ENCODE measurements around the gene MIA2.

MIA2 gene

DNA sequence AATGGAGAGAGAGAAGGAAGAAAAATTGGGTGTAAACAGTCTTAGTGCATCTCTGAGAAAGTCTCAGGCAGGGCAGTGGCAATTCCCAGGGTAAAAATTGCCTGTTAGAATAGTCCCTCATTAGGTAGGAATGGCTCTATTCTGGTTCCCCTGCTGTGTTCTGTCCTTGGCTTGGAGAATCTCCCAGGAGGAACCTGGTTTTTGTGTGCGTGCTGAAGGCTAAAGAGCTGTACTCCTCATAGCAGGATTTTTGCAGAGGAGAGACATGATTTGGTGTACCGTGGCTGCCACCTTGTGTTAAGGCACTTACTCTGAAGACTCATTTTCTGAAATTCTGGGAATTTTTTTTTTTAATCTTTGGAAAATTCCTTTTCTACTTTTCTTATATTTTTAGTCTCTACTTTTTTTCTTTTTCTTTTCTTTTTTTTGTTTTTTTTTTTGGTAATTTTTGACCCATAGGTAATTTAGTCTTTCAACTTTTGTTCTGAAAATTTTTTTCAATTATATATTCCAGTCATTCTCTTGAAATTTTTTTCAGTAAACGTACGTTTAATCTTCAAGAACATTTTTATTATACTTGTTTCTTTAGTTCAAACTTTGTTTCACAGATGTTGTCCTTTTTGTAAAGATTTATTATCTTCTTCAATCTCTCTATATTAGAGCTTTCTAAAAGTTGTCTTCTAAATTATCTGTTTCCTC is 134.7 kb downstream of the MIA2 start:
- no peak overlapping the region for H3K4me3 ChIP-seq (ENCODE audit: low read depth, low read length)
- DNase-seq (ENCODE audit: low read depth), result peak; percentile 39

DNA sequence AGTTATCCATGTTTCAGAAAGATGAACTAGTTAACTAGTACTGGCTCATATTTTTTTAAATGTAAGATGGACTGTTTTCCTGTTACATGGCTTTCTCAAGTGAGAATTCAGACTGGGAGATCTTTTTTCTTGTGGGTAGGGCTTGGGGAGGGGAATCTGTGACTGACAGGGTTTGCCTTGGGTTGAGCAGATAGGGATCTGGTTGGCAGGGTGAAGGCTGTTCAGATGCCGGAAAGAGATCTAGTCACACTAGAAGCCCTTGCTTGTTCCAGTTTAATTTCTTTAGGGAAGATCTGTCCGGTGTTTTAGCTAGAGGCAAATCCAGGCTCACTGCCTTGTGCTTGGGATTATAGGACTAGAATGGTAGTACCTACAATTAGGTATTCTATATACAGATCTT is 135.3 kb downstream of the MIA2 start:
- no peak overlapping the region for H3K4me3 ChIP-seq (ENCODE audit: low read depth, low read length)
- DNase-seq (ENCODE audit: low read depth), result no peak

DNA sequence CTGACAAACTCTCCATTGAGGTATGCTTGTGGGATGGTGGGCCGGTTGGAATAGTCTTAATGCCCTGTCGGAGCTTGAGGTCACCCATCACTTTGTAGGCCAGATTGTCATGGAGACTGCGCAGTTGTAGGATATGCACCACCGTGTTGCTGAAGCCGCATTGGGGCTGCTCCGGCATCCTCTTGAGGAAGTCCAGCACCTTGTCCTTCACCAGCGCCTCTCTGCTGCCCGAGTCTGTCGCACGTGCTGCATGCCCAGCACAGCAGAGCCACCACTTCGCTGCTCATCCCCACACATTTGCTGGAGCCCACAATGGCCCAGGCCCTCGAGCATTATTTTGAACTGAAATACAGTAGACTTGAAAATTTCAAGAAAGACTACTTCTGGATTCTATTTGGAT is 136.7 kb downstream of the MIA2 start:
- H3K4me3 ChIP-seq (ENCODE audit: low read depth, low read length), result no peak overlapping the region
- no peak for DNase-seq (ENCODE audit: low read depth)

DNA sequence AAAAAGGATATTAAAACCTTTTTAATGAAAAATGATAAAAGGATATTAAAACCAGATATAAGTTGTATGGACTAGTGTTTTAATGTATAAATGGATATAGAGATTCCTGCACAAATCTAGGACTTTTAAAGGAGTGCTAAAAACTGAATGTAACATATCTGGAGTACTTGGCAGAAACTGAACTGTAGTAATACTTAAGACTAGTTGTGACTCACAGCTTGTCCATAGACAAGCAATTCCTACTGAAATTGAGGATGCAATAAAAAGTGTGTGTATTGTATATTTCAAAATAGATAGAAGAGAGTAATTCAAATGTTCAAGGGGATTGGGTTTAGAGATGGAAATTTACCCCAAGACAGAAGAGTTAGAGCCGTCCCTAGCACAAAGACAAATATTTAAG is 138.9 kb downstream of the MIA2 start:
- no peak overlapping the region for H3K4me3 ChIP-seq (ENCODE audit: low read depth, low read length)
- DNase-seq (ENCODE audit: low read depth), result no peak

DNA sequence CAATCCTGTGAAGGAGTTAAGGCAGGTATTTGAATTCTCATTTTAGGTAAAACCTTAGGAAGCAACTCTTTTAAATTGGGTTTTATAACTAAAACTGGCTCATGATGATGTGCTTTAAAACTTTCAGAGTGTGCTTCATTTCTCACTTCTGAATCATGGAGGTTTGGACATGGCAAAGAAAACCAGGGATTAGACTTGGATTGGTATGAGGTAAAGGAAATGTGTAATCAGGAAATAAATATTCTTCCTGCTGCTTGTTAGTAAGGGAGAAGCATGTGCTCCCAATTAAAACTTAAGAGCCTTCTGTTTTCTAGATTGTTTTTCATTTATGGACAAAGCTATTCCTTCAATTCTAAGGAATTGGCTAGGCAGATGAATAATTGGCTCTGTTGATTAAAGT is 141.1 kb downstream of the MIA2 start:
- H3K4me3 ChIP-seq (ENCODE audit: low read depth, low read length), result no peak overlapping the region
- no peak for DNase-seq (ENCODE audit: low read depth)

DNA sequence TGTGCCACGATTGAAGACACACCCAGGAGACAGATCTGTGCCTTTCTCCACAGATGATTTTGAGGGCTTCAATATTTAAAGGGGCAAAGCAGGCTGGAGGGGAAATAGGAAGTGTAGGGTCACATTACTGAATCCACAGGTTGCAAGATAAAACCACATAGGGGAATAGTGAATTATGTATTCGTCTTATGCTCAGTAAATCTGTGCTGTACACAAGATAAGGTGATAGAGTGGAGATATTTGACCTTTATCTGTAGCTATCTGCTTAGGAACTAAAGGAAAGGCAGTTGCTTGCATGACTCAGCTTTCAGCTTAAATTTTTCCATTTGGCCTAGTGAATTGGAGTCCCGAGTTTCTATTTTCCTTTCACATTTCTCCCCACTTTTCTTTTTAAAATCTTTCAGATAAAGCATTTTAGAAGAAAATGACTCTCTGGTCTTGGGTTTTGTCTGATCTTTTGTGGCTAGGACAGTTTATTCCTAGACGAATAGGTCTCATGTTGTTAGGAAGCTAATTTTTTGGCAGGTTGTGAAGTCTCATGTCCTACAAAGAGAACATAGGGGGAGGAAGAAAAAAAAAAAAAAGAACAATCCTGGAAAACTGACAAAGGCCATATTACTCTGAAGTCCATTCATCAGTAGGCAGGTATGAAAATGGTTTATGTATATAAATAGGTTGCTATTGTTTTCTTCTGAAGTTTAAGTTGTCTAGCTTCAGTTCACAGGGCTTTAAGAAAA is 143.1 kb downstream of the MIA2 start:
- no peak for DNase-seq (ENCODE audit: low read depth)

DNA sequence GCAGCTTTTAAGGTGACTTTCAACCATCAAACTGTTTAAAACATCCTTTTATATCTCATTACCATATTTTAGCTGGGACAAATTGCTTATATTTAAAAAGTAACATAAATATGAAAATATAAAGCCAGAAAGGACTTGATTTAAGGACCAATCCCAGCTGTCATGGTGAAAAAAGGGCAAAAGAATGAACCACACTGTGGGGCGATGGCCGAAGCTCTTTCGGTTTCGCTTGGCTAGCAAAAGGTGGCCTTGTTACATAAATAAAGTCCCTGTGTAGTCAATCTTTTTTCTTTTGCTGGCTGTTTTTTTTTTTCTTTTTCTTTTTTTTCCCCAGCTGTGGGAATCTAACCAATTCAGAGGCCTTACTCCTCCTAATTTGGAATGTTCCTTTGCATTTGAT is 147.7 kb downstream of the MIA2 start:
- no peak overlapping the region for H3K4me3 ChIP-seq (ENCODE audit: low read depth, low read length)
- no peak for DNase-seq (ENCODE audit: low read depth)

More for the DNA sequence above, 143.1 kb downstream of the MIA2 start:
- no peak overlapping the region for H3K4me3 ChIP-seq (ENCODE audit: low read depth, low read length)

DNA sequence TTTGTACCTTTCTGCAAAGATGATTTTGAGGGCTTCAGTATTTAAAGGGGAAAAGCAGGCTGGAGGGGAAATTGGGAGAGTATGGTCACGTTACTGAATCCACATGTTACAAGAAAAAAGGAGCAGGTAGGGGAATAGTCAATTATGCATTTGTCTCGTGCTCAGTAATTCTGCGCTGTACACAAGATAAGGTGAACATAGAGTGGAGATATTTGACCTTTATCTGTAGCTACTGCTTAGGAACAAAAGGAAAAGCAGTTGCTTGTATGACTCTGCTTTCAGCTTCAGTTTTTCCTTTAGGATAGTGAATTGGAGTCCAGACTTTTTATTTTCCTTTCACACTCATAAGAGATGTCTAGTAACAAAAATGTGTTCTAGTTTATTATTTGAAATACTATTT is 148.7 kb downstream of the MIA2 start:
- H3K4me3 ChIP-seq (ENCODE audit: low read depth, low read length), result no peak overlapping the region
- DNase-seq (ENCODE audit: low read depth), result no peak

DNA sequence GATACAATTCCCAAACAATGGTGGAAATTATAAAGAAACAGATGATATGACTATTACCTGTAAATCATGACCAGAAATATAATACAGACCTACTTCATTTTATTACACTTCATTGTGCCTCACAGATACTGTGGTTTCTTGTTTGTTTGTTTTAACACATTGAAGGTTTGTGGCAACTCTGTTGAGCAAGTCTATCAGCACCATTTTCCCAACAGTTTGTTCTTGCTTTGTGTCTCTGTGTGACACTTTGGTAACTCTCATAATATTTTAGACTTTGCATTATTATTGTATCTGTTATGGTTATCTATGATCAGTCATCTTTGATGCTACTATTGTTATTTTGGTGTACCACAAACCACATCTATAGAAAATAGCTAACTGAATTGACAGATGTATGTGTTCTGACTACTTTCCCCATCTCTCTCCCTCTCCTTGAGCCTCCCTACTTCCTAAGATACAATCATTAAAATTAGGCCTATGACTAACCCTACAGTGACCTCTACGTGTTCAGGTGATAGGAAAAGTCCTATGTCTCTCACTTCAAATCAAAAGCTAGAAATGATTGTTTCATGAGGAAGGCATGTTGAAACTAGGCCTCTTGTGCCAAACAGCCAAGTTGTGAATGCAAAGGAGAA is 149.4 kb downstream of the MIA2 start:
- no peak overlapping the region for H3K4me3 ChIP-seq (ENCODE audit: low read depth, low read length)
- DNase-seq (ENCODE audit: low read depth), result no peak

DNA sequence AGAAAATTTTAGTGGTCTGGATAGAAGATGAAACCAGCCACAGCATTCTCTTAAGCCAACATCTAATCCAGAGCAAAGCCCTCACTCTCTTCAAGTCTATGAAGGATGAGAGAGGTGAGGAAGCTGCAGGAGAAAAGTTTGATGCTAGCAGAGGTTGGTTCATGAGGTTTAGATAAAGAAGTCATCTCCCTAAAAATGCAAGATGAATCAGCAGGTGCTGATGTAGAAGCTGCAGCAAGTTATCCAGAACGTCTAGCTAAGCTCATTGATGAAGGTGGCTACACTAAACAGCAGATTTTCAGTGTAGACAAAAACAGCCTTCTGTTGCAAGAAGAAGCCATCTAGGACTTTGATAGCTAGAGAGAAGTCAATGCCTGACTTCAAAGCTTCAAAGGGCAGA is 150.0 kb downstream of the MIA2 start:
- no peak for DNase-seq (ENCODE audit: low read depth)
- no peak overlapping the region for H3K4me3 ChIP-seq (ENCODE audit: low read depth, low read length)

DNA sequence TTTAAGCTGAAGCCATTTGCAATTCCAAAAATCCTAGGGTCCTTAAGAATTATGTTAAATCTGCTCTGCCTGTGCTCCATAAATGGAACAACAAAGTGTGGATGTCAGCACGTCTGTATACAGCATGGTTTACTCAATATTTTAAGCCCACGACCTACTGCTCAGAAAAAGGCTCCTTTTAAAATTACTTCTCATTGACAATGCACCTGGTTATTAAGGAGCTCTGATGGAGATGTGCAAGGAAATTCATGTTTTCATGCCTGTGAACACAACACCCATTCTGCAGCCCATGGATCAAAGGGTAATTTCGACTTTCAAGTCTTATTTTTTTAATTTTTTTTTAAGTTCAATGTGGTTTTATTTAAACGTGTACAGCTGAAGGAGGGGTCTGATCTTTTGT is 150.5 kb downstream of the MIA2 start:
- H3K4me3 ChIP-seq (ENCODE audit: low read depth, low read length), result no peak overlapping the region
- no peak for DNase-seq (ENCODE audit: low read depth)

DNA sequence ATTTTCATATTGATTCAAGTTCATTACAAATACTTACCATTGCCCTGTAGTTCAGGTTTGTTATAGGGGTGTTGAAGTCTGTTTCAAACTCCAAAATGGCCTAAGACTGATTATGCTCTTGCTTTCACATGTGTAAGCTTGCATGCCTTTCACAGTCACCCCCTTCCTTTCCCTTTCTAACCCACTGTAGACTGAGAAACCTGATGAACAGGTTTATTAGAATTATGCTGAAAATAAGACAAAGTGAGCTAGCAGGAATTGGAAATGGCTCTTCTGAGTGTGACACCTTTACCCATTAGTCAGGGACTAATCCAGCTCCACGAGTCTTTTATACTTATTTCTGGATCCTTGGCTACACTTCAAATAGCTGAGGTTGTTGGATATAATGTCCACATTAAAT is 159.6 kb downstream of the MIA2 start:
- H3K4me3 ChIP-seq (ENCODE audit: low read depth, low read length), result no peak overlapping the region
- DNase-seq (ENCODE audit: low read depth), result no peak

DNA sequence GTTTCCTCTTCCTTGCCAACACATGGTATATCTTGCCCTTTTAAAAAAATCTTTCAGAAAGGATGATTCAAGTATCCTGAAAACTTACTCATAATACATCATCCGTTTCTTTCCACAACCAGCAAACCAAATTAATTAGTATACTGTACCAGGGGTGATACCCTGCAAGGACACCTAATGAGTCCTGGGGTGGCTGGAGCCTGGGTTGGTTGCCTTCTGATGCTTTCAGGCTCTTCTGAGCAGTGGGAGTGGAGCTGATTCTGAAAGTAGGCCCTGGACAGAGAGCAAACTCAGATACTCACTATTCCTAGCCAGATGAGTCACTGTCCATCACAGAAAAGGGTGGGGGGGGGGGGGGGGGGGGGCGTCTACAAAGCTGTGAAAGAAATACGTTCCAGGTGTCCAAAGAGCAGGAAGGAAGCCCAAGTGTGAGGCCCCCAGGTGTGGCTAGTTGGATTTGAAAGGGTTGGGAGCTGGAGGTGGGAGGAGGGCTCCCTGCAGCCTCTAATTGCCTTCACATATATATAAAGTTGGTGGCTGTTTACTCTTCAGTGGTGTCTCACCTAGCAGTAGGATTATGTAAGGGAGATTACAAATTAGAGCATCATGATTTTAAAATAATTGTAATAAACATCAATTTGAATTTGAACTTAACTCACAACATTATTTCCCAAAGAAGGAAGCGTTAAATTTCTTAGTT is 162.0 kb downstream of the MIA2 start:
- no peak for DNase-seq (ENCODE audit: low read depth)

DNA sequence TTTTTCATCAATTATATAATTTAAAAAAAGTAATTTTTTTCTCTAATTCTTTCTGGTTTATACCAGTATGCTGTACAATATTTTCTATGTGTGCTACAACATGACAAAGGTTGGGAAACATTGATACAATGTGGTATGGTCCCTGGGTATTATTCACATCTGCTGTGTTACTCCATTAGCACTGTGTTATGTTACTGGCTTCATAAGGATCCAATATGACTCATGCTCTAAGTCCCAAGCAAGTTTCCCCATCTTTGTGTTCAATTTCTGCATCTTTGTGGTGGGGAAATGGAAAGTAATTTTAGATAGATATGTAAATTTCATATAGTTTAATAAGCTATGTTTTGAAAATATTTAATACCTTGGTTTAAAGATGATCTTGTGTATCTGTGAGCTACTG is 162.7 kb downstream of the MIA2 start:
- H3K4me3 ChIP-seq (ENCODE audit: low read depth, low read length), result no peak overlapping the region
- DNase-seq (ENCODE audit: low read depth), result no peak

More for the DNA sequence above, 162.0 kb downstream of the MIA2 start:
- no peak overlapping the region for H3K4me3 ChIP-seq (ENCODE audit: low read depth, low read length)

DNA sequence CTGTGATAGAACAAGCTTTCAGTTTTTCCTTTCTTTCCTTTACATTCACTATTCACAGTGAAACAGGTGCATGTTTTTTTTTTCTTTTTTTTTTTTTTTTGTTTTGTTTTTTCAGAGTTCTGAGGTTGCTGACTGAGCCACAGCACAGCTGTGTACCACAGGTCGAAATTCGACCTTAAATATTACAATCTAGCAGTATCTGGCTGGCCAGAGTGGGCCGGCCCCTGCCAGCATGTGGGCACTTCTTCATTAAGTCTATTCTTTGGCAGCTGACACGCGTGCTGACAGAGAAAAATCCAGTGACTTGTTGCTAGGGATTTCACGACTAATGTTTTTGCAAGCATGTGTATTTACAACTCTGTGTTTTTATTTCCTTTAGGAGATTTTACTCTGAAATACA is 164.7 kb downstream of the MIA2 start:
- no peak overlapping the region for H3K4me3 ChIP-seq (ENCODE audit: low read depth, low read length)
- DNase-seq (ENCODE audit: low read depth), result no peak

DNA sequence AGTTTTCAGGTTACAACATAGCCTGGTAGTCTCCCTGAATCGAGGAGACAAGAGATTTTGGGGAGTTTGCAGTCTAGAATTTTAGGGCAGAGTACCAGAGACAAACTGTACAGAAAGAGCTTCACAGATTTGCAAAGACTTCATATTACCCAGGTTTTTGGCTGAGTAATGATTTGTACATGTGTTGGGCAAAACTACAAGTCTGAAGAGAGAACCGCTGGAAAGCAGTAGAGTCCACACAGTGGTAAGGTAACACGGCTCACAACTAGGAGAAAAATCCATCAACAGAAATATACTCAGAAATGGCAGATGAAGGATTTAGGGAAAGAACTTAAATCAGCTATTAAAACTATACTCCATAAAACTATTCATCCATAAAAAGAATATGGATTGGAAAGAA is 172.8 kb downstream of the MIA2 start:
- H3K4me3 ChIP-seq (ENCODE audit: low read depth, low read length), result no peak overlapping the region
- DNase-seq (ENCODE audit: low read depth), result no peak

DNA sequence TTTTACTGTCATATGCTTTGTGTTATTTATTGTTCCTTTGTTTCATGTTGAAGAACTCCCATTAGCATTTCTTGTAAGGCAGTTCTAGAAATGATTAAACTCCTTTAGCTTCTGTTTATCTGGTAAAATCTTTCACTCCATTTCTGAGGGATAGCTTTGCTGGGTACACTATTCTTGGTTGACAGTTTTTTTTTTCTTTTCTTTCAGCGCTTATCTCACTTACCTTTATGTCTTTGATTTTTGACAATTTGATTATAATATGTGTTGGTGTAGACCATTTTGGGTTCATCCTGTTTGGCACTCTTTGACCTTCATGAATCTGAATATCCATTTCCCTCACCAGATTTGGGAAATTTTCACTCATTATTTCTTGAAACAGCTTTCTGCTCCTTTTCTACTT is 182.4 kb downstream of the MIA2 start:
- no peak overlapping the region for H3K4me3 ChIP-seq (ENCODE audit: low read depth, low read length)
- no peak for DNase-seq (ENCODE audit: low read depth)

DNA sequence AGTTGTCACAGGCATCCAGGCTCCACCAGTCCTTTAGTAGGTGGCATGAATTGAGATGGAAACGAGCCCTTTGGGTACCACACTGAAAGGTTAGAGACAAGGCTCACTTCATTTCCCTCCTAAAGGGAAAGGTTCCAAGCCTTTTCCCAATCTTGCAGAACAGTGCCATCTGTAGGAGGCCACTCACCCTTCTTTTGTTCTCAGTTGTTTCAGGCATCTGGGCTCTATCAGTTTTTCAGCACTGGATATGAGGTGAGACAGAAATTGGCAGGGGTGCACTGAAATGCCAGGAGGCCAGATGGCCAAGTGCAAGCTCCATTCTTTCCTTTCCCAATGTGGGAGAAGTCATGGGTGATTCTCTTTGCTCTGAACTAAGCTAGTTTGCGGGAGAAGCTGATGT is 183.3 kb downstream of the MIA2 start:
- DNase-seq (ENCODE audit: low read depth), result no peak
- H3K4me3 ChIP-seq (ENCODE audit: low read depth, low read length), result no peak overlapping the region

DNA sequence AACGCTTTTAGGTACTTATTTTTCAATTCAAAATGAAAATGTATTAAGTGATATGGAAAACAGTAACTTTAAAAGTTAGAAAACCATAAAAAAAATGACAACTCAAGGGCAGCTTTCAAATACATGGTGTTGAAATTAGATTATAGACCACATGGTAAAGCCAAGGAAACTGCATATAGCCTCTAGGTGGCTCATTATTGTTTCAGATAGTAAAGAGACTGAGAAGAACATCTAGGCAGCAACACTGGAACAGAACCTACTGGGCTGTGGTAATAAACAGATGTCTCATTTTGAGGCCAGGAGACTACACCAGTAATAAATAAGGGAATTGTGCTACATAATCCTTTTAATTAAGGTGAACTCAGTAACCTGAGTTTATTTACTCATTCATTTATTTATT is 185.6 kb downstream of the MIA2 start:
- no peak for DNase-seq (ENCODE audit: low read depth)
- no peak overlapping the region for H3K4me3 ChIP-seq (ENCODE audit: low read depth, low read length)

DNA sequence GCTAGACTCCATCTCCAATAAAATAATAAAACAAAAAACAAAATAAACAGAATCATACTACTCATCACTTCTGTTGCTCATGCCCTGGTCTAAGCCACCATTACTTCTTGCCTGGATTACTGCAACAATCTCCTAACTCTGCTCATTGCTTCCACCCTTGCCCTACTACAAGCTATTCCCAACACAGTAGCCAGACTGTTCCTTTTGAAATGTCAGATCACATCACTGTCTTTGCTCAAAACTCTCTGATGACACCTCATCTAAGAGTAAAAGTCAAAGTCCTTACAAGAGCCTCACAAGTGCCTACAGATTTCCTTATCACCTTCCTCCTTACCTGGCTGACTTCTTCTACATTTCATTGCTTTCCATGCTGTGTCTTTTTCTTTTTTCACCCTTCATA is 188.5 kb downstream of the MIA2 start:
- H3K4me3 ChIP-seq (ENCODE audit: low read depth, low read length), result no peak overlapping the region
- no peak for DNase-seq (ENCODE audit: low read depth)
